Lower lobe of right lung (tissue), 2 donors: ENCODE data around the gene PVALB. TPM values are rescaled to one million over a fixed set of nuclear protein-coding genes. Genes with fewer than 3 reads are reported as not detected.

Experiments
- ATAC-seq, 2 donors: fragments of 200-7000 bp; cut with Tn5 transposase; one replicate each; pipeline ENCODE4 v1.9.1; 2020 to 2022; ENCODE audit warnings: mild to moderate bottlenecking in 2 of 2, moderate library complexity in 2 of 2
- DNase-seq: peaks from one replicate; pipeline ENCODE4 v3.0.0-alpha.2; 2020
- H3K27ac ChIP-seq: fragments of 200-600 bp; one replicate; pipeline ENCODE4 v1.8.0; 2022
- H3K27me3 ChIP-seq: fragments of 200-600 bp; one replicate; pipeline ENCODE4 v1.8.0; 2022; ENCODE audit warnings: low read depth
- H3K36me3 ChIP-seq: fragments of 200-600 bp; one replicate; pipeline ENCODE4 v1.8.0; 2022; ENCODE audit warnings: mild to moderate bottlenecking
- H3K4me1 ChIP-seq: fragments of 200-600 bp; one replicate; pipeline ENCODE4 v1.8.0; 2022
- H3K4me3 ChIP-seq: fragments of 200-600 bp; one replicate; pipeline ENCODE4 v1.8.0; 2022; ENCODE audit warnings: mild to moderate bottlenecking
- H3K9me3 ChIP-seq: fragments of 200-600 bp; one replicate; pipeline ENCODE4 v1.8.0; 2022
- intact Hi-C: fragments of 100-400 bp; cut with DNase I; formaldehyde crosslinking; loops from one replicate; pipeline ENCODE4 v1.11.0; 2022
- total RNA-seq: library from RNA; stranded (reverse); fragmentation: NEBNext Ultra II Directional; extraction: Animal tissue kit (Norgen Biotek cat#: 25700); gene quantifications from one replicate; pipeline ENCODE4 v1.2.1, GENCODE V29; 2021
- TF ChIP-seq, protein P1 (sequence below): fragments of 200-600 bp; IDR thresholded peaks from one replicate; pipeline ENCODE4 v1.8.0; 2022; ENCODE audit warnings: antibody characterized with exemption, mild to moderate bottlenecking
- donor health status: DM: no; HTN: yes; CAD: no; lungs with severe emphysema.

PVALB gene
- total RNA-seq, 1 donor from 2014 or later: 4.5 TPM

GRCh38 chr22:36768616-36769015 lies 48.2 kb downstream of the PVALB start:
- intact Hi-C loops: no loop called here
- ATAC-seq: no peak
- DNase-seq: no peak

DNA sequence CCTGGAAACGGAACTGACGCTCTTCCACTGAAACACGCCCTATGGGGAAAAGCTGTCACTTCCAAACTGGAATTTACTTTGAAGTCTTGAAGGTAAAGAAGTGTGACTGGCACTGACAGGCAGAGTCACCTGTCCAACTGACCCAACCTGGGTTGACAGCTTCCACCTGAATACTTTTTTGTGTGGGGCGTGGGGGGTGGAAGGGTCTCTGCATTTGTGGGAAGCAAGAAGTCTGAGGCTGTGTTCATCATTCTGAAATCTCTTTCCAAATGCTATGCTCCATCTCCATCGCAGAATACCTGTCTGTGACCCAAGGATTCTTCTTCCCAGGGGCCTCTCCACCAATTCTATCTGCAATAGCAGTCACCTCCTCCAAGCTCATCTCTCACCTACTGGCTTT lies 48.7 kb downstream of the PVALB start:
- Histone ChIP-seq H3K36me3 (peaks cover 15% of the 10 kb centered on the region), H3K4me3 (no peak overlapping the region), H3K4me1 (no peaks in the 10 kb centered on the region), H3K27ac (no peak overlapping the region), H3K9me3 (no peaks in the 10 kb centered on the region), H3K27me3 (no peaks in the 10 kb centered on the region)
- ATAC-seq: no peak
- no peak for DNase-seq
- TF ChIP-seq, protein P1, sequence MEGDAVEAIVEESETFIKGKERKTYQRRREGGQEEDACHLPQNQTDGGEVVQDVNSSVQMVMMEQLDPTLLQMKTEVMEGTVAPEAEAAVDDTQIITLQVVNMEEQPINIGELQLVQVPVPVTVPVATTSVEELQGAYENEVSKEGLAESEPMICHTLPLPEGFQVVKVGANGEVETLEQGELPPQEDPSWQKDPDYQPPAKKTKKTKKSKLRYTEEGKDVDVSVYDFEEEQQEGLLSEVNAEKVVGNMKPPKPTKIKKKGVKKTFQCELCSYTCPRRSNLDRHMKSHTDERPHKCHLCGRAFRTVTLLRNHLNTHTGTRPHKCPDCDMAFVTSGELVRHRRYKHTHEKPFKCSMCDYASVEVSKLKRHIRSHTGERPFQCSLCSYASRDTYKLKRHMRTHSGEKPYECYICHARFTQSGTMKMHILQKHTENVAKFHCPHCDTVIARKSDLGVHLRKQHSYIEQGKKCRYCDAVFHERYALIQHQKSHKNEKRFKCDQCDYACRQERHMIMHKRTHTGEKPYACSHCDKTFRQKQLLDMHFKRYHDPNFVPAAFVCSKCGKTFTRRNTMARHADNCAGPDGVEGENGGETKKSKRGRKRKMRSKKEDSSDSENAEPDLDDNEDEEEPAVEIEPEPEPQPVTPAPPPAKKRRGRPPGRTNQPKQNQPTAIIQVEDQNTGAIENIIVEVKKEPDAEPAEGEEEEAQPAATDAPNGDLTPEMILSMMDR: no peak
- intact Hi-C loops: no loop called here

More at GRCh38 chr22:36768616-36769015, 48.2 kb downstream of the PVALB start:
- Histone ChIP-seq H3K36me3 (peaks cover 10% of the 10 kb centered on the region), H3K9me3 (no peaks in the 10 kb centered on the region), H3K4me1 (no peaks in the 10 kb centered on the region), H3K27ac (no peak overlapping the region), H3K27me3 (no peaks in the 10 kb centered on the region), H3K4me3 (no peak overlapping the region)
- TF ChIP-seq, protein P1: no peak

- Histone ChIP-seq H3K4me1 (peaks cover 4% of the 10 kb centered on the region), H3K36me3 (peaks cover 17% of the 10 kb centered on the region), H3K27ac (no peak overlapping the region), H3K4me3 (no peak overlapping the region), H3K9me3 (no peaks in the 10 kb centered on the region), H3K27me3 (no peaks in the 10 kb centered on the region)
- TF ChIP-seq, protein P1: no peak
- no peak for DNase-seq
- intact Hi-C loops: no loop called here
- no peak for ATAC-seq
Measured at GRCh38 chr22:36767035-36767775, 49.6 kb downstream of the PVALB start.

DNA sequence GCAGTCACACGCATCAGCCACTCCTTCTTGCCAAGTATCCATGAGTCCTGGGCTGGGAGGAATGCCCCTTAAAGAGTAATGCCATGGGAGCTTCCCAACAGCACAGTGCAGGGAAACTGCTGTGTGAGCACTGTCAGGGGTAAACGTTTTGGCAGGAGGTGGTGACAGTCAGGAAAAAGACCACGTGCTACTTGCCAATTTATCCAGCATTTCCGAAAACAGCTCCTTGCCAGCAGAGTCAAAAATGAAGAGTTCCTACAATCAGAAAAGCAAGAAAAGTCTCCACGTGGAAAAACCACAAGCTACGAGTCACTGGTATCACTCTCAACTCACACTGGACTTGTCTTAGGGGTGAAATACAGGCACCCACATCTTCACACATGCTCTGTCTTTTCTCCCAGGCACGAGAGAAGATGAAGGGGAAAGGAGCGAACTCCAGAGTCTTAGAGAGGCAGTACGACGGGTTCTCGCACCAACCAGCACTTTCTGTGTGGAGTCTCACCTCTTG lies 50.8 kb downstream of the PVALB start:
- TF ChIP-seq, protein P1: no peak
- Histone ChIP-seq H3K27me3 (no peaks in the 10 kb centered on the region), H3K4me1 (peaks cover 4% of the 10 kb centered on the region), H3K36me3 (peaks cover 17% of the 10 kb centered on the region), H3K9me3 (no peaks in the 10 kb centered on the region), H3K4me3 (no peak overlapping the region), H3K27ac (no peak overlapping the region)
- no peak for DNase-seq
- intact Hi-C loops: no loop called here
- no peak for ATAC-seq

DNA sequence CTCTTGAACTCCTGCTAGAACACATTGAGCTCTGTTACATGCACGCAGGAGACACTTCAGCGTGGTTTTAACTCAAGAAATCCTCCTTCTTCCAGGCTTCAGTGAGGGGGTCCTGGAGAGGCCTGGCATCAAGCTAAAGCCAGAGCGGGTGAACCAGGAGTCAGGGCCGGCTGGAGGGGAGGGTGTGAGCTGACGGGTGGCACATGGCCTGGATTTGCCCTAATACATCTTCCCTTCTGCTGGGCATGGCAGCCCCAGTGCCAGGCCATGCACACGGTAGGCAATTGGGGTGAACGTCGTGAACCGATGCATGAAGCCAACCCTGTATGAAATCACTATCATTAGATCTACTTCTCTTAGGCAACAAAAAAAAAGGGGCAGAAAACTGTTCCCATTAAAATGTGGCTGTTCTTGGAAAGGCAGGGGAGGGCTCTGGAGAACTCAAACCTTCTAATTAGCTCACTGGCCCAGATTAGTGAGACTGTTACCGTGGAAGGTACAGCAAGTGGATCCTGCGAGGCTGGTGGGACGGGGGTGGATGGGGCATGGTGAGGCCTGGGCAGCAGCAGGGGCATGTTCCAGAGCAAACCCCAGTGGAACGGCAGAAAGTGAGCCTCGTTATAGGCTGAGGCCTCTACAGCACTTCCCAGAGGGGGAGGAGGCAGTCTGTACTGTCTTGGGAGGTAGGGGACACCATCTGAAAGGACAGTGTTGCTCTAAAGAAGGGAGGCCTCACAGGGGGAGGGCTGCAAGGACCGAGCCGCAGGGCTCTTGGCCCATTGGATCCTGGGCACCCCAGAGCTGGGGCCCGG lies 51.5 kb downstream of the PVALB start:
- Histone ChIP-seq H3K36me3 (peaks cover 17% of the 10 kb centered on the region), H3K27me3 (no peaks in the 10 kb centered on the region), H3K4me3 (no peak overlapping the region), H3K9me3 (no peaks in the 10 kb centered on the region), H3K4me1 (peaks cover 4% of the 10 kb centered on the region), H3K27ac (no peak overlapping the region)
- intact Hi-C loops: no loop called here
- ATAC-seq (no peak), DNase-seq (no peak)
- TF ChIP-seq, protein P1: no peak
